ENCODE data around the gene TNFRSF8.

- TF ChIP-seq, protein P1, sequence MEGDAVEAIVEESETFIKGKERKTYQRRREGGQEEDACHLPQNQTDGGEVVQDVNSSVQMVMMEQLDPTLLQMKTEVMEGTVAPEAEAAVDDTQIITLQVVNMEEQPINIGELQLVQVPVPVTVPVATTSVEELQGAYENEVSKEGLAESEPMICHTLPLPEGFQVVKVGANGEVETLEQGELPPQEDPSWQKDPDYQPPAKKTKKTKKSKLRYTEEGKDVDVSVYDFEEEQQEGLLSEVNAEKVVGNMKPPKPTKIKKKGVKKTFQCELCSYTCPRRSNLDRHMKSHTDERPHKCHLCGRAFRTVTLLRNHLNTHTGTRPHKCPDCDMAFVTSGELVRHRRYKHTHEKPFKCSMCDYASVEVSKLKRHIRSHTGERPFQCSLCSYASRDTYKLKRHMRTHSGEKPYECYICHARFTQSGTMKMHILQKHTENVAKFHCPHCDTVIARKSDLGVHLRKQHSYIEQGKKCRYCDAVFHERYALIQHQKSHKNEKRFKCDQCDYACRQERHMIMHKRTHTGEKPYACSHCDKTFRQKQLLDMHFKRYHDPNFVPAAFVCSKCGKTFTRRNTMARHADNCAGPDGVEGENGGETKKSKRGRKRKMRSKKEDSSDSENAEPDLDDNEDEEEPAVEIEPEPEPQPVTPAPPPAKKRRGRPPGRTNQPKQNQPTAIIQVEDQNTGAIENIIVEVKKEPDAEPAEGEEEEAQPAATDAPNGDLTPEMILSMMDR (IDR thresholded peaks at IDR 0.05) = no peak
- no peak for TF ChIP-seq EP300 (IDR thresholded peaks at IDR 0.05)
These were observed 66.5 kb downstream of the TNFRSF8 start for GRCh38 chr1:12129624-12130023.

Measured in esophagus muscularis mucosa (tissue), 3 donors.